HepG2 (cell line): Measurements from ENCODE around the gene LRRC72. TPM values are rescaled to one million over a fixed set of nuclear protein-coding genes. Genes with fewer than 3 reads are reported as not detected.

Experiments used
- ATAC-seq: fragments of 200-7000 bp; cut with Tn5 transposase; 3 replicates; pipeline ENCODE4 v1.9.1; 2020; ENCODE audit warnings: mild to moderate bottlenecking, moderate library complexity
- BruUV-seq: library from RNA; stranded (reverse); fragments of 400-500 nt; replicated peaks from 2 replicates; lab custom pipeline; 2021; lab: Mats Ljungman, UMichigan
- CTCF ChIA-PET: fragments of 300-600 bp; formaldehyde crosslinking; extraction: SDS; loops from one replicate; lab custom pipeline; 2021; ENCODE audit warnings: low total read pairs, inconsistent platforms, low intra/inter-chr PET ratio; lab: Yijun Ruan, JAX
- POLR2A ChIA-PET: fragments of 350-600 bp; sonication (Branson Sonifier 250); formaldehyde crosslinking; loops from one replicate; lab custom pipeline; 2020; ENCODE audit warnings: antibody characterized with exemption, inconsistent platforms; lab: Yijun Ruan, JAX
- DNase-seq: peaks from one replicate; pipeline ENCODE4 v3.0.0-alpha.2; 2015; ENCODE audit warnings: low spot score
- FAIRE-seq: peaks from 3 replicates; lab custom pipeline; 2011; peaks lifted over from hg19 to GRCh38; lab: Jason Lieb, UNC
- H2AFZ ChIP-seq: one replicate; pipeline ENCODE4 v1.6.1; 2011; ENCODE audit warnings: low read length, inconsistent platforms
- H3K27ac ChIP-seq: fragments of 300-600 bp; 3 replicates; pipeline ENCODE4 v1.8.0; 2011; ENCODE audit warnings: mixed run types, mild to moderate bottlenecking, mixed read lengths, low read length, inconsistent platforms; ENCODE audit not compliant: insufficient read depth; ENCODE audit errors: extremely low read length
- H3K27me3 ChIP-seq, 2 experiments: fragments of 200-600 bp in 1 of 2; 2 replicates in 1 of 2; 3 replicates in 1 of 2; pipeline versions ENCODE4 v1.6.0 to v1.8.0; 2011; ENCODE audit warnings: low read length in 2 of 2, mild to moderate bottlenecking in 2 of 2, moderate library complexity in 2 of 2, inconsistent platforms in 1 of 2; ENCODE audit not compliant: insufficient read depth in 2 of 2, control insufficient read depth in 1 of 2
- H3K36me3 ChIP-seq, 2 experiments: fragments of 200-600 bp in 1 of 2; replicated peaks in 1 of 2; 2 replicates in 1 of 2; 3 replicates in 1 of 2; pipeline versions ENCODE4 v1.5.1 to v1.8.0; 2011; ENCODE audit warnings: low read length in 2 of 2, inconsistent platforms in 1 of 2; ENCODE audit not compliant: insufficient read depth in 2 of 2, control insufficient read depth in 1 of 2
- H3K4me1 ChIP-seq: 2 replicates; pipeline ENCODE4 v1.5.1; 2012; ENCODE audit warnings: low read length, inconsistent platforms; ENCODE audit not compliant: insufficient read depth
- H3K4me2 ChIP-seq: 2 replicates; pipeline ENCODE4 v1.6.0; 2011; ENCODE audit warnings: low read depth, low read length, inconsistent platforms
- H3K4me3 ChIP-seq, 3 experiments: fragments of 200-600 bp in 1 of 3; sonication (generic), shearing (Covaris generic) in 1 of 3; replicated peaks in 1 of 3; 2 replicates each; pipeline ENCODE4 v1.5.1; 2011 to 2016; ENCODE audit warnings: low read length in 3 of 3, inconsistent platforms in 2 of 3, low read depth in 2 of 3, mild to moderate bottlenecking in 2 of 3, control low read depth in 1 of 3, mixed read lengths in 1 of 3; ENCODE audit not compliant: insufficient read depth in 1 of 3
- H3K79me2 ChIP-seq: one replicate; pipeline ENCODE4 v1.6.1; 2011; ENCODE audit warnings: low read length, inconsistent platforms; ENCODE audit not compliant: insufficient read depth
- H3K9ac ChIP-seq: 2 replicates; pipeline ENCODE4 v1.6.0; 2011; ENCODE audit warnings: mild to moderate bottlenecking, low read depth, low read length, inconsistent platforms; ENCODE audit not compliant: insufficient read depth
- H3K9me3 ChIP-seq: 2 replicates; pipeline ENCODE4 v1.5.1; 2012; ENCODE audit warnings: mild to moderate bottlenecking, low read length
- H4K20me1 ChIP-seq: 2 replicates; pipeline ENCODE4 v1.6.0; 2011; ENCODE audit warnings: inconsistent platforms, mild to moderate bottlenecking, low read length, moderate library complexity; ENCODE audit not compliant: insufficient read depth
- ATRX ChIP-seq: sonication (generic); formaldehyde crosslinking; IDR thresholded peaks from 2 replicates; pipeline ENCODE4 v1.4.0; 2020; ENCODE audit warnings: missing genetic modification reagents, borderline replicate concordance
- CENPX ChIP-seq: sonication (generic); formaldehyde crosslinking; IDR thresholded peaks from 2 replicates; pipeline ENCODE4 v1.9.0; 2021; ENCODE audit warnings: mild to moderate bottlenecking, missing genetic modification reagents, moderate library complexity
- ELF3 ChIP-seq: IDR thresholded peaks from 2 replicates; pipeline ENCODE4 v1.6.1; 2016; ENCODE audit warnings: missing genetic modification reagents, missing compliant biosample characterization
- FOXP1 ChIP-seq, 2 experiments: fragments of 450-650 bp in 1 of 2; IDR thresholded peaks; 2 replicates each; pipeline ENCODE4 v1.6.1; 2017 to 2018; ENCODE audit warnings: antibody characterized with exemption in 1 of 2
- HCFC1 ChIP-seq: fragments of 150-350 bp; IDR thresholded peaks from 2 replicates; pipeline ENCODE4 v1.6.1; 2014; ENCODE audit warnings: low read depth, low read length
- KLF11 ChIP-seq: IDR thresholded peaks from 2 replicates; pipeline ENCODE4 v1.6.1; 2016; ENCODE audit warnings: missing compliant biosample characterization
- MTF2 ChIP-seq: sonication (generic); formaldehyde crosslinking; IDR thresholded peaks from 2 replicates; pipeline ENCODE4 v1.5.0; 2020; ENCODE audit warnings: missing genetic modification reagents, borderline replicate concordance
- NFE2L1 ChIP-seq: sonication (generic); formaldehyde crosslinking; IDR thresholded peaks from 2 replicates; pipeline ENCODE4 v1.4.0; 2020; ENCODE audit warnings: missing genetic modification reagents, mild to moderate bottlenecking, borderline replicate concordance
- PAWR ChIP-seq: sonication (generic); formaldehyde crosslinking; IDR thresholded peaks from 2 replicates; pipeline ENCODE4 v1.4.0; 2020; ENCODE audit warnings: missing genetic modification reagents, mild to moderate bottlenecking, borderline replicate concordance
- SOX13 ChIP-seq, 3 experiments: fragments of 450-650 bp in 1 of 3; sonication (generic) in 1 of 3; formaldehyde crosslinking in 1 of 3; IDR thresholded peaks in 2 of 3; conservative IDR thresholded peaks in 1 of 3; 2 replicates each; pipeline versions ENCODE4 v1.5.0 to v1.6.1; 2016 to 2020; ENCODE audit warnings: antibody characterized with exemption in 1 of 3, mild to moderate bottlenecking in 1 of 3, missing compliant biosample characterization in 1 of 3, missing genetic modification reagents in 1 of 3, moderate library complexity in 1 of 3
- SOX5 ChIP-seq: IDR thresholded peaks from 2 replicates; pipeline ENCODE4 v1.6.1; 2016; ENCODE audit warnings: borderline replicate concordance
- ZNF761 ChIP-seq: sonication (generic); formaldehyde crosslinking; conservative IDR thresholded peaks from 2 replicates; pipeline ENCODE4 v1.4.0; 2020; ENCODE audit warnings: mild to moderate bottlenecking, missing genetic modification reagents
- ZNF772 ChIP-seq: sonication (generic); formaldehyde crosslinking; IDR thresholded peaks from 2 replicates; pipeline ENCODE4 v1.5.0; 2020; ENCODE audit warnings: mild to moderate bottlenecking, missing genetic modification reagents
- WGBS: methylation state at CpG from one replicate; pipeline ENCODE4 v1.1.6; 2017; ENCODE audit warnings: low lambda C conversion rate; 5-methylcytosine and 5-hydroxymethylcytosine counted together
- in situ Hi-C: cut with HindIII; loops from 2 replicates; pipeline ENCODE4 v1.10.0; 2017; ENCODE audit warnings: low pct_unique_long_range_greater_than_20kb; ENCODE audit not compliant: extremely low pct_ligation_motif_present
- intact Hi-C: fragments of 100-400 bp; cut with micrococcal nuclease; formaldehyde crosslinking; loops from one replicate; pipeline ENCODE4 v1.10.0; 2022; ENCODE audit not compliant: unreplicated experiment
- polyA plus RNA-seq, 8 experiments: library from polyadenylated mRNA; depleted of rRNA in 3 of 8; stranded (reverse) in 7 of 8; unstranded in 1 of 8; fragments of >200 nt; fragmentation: Illumina TruSeq in 4 of 8; extraction: Trizol in 4 of 8; gene quantifications; 2 replicates each; pipeline versions ENCODE4 v1.2.1 to v1.2.3, GENCODE V29; 2011 to 2016; ENCODE audit warnings: low read depth in 4 of 8, missing spikeins in 1 of 8, mixed read lengths in 1 of 8; ENCODE audit not compliant: insufficient read depth in 1 of 8
- total RNA-seq, 5 experiments: library from RNA; depleted of rRNA; stranded (reverse); fragments of >200 nt; fragmentation: Illumina TruSeq; extraction: Trizol; gene quantifications; 2 replicates each; pipeline ENCODE4 v1.2.3, GENCODE V29; 2016; ENCODE audit warnings: low read depth in 1 of 5
- TF ChIP-seq, protein P1 (sequence below): sonication (generic); formaldehyde crosslinking; IDR thresholded peaks from 2 replicates; pipeline ENCODE4 v1.8.0; 2022; ENCODE audit warnings: missing genetic modification reagents, mild to moderate bottlenecking, inconsistent platforms, borderline replicate concordance
- TF ChIP-seq, protein P2 (sequence below): IDR thresholded peaks from 2 replicates; pipeline ENCODE4 v1.6.1; 2018; ENCODE audit warnings: missing genetic modification reagents
- TF ChIP-seq, protein P3 (sequence below): sonication (generic); formaldehyde crosslinking; conservative IDR thresholded peaks from 2 replicates; pipeline ENCODE4 v1.8.0; 2022; ENCODE audit warnings: missing genetic modification reagents
- TF ChIP-seq, protein P4 (sequence below): sonication (generic); formaldehyde crosslinking; IDR thresholded peaks from 2 replicates; pipeline ENCODE4 v1.4.0; 2020; ENCODE audit warnings: missing genetic modification reagents
- TF ChIP-seq, protein P5 (sequence below): fragments of 450-650 bp; IDR thresholded peaks from 2 replicates; pipeline ENCODE4 v1.6.1; 2017

LRRC72 gene
- total and polyA plus RNA-seq, 2 of the 13 experiments (the other 11 are each of a cell fraction or from before 2014, with no cell fraction given): not detected

DNA sequence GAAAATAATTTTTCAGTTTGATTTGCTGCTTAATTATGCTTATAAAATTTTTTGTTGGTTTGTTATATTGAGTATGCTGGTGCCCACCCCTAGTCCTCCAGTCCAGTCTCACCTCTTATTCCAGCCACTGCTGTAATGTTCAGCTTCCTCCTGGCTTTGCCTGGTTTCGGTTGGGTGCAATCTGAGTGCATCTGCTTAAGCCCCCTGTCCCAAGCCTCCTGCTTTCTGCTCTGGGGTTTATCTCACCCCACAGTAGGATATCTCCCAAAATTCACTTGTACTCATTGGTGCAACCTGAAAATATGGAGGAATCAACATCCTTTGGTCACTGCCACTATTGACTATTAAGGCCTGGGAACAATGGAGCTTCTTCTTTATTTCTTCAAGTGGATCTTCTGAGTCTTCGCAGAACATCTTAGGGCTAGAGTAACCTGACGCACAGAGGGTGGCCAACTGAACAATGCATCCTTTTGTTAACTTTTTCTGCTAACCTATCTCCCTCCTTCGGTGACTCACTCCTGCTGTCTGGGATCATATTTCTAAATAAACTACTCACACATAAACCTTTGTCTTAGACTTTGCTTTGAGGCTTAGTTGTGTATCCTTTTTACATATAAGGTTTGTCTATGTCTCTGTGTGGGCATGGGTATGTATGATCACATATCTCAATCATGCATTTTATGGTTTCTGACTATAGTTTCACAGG lies 42.0 kb upstream of the LRRC72 start:
- Histone ChIP-seq H3K79me2 (no peaks in the 10 kb centered on the region), H3K4me1 (peaks cover 16% of the 10 kb centered on the region), H3K4me2 (peak overlapping the region; percentile 19), H3K9me3 (no peaks in the 10 kb centered on the region), H3K27me3 (no peaks in the 10 kb centered on the region), H2AFZ (no peak overlapping the region), H4K20me1 (no peaks in the 10 kb centered on the region), H3K36me3 (no peaks in the 10 kb centered on the region), H3K27ac (no peak overlapping the region), H3K4me3 (no peak overlapping the region), H3K9ac (no peak overlapping the region)
- FAIRE-seq: no peak
- ATAC-seq: peak; percentile 74
- in situ Hi-C loops (no loop called here), intact Hi-C loops (no loop called here)
- ChIA-PET POLR2A (no interaction called here), CTCF (no interaction called here)
- peak; percentile 76 for DNase-seq
- WGBS: 13% methylated on average over 4 of the region's 4 CpGs
- BruUV-seq: no TSS peak
- TF ChIP-seq SOX13 (IDR thresholded peaks at IDR 0.05) (no peak), SOX13 (CRISPR knock-in tag; conservative IDR thresholded peaks at IDR 0.05 in 1 of 2, IDR thresholded peaks at IDR 0.05 in 1 of 2) (peak in 1 of 2 experiments; percentile 83; a peak in 2 of 4 replicates), PAWR (CRISPR knock-in tag) (no peak), HCFC1 (no peak), ZNF772 (CRISPR knock-in tag) (no peak), ATRX (CRISPR knock-in tag) (no peak), FOXP1 (IDR thresholded peaks at IDR 0.05) (no peak), FOXP1 (CRISPR knock-in tag; IDR thresholded peaks at IDR 0.05) (peak; percentile 19; the same call in 1 of the 2 replicates), ELF3 (CRISPR knock-in tag) (no peak), MTF2 (CRISPR knock-in tag) (no peak), CENPX (CRISPR knock-in tag) (no peak), NFE2L1 (CRISPR knock-in tag) (no peak), SOX5 (CRISPR knock-in tag) (peak; percentile 86), KLF11 (CRISPR knock-in tag) (no peak), ZNF761 (CRISPR knock-in tag) (no peak)
- TF ChIP-seq, protein P1, sequence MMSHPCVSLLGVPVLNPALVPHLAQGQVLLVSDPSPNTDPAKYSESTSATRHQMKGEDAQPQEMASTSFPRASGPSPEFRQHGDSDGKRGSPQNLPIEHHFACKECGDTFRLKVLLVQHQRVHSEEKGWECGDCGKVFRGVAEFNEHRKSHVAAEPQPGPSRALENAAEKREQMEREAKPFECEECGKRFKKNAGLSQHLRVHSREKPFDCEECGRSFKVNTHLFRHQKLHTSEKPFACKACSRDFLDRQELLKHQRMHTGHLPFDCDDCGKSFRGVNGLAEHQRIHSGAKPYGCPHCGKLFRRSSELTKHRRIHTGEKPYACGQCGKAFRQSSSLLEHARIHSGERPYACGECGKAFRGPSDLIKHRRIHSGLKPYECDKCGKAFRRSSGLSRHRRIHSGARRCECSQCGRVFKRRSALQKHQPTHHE (CRISPR knock-in tag): no peak
- TF ChIP-seq, protein P2, sequence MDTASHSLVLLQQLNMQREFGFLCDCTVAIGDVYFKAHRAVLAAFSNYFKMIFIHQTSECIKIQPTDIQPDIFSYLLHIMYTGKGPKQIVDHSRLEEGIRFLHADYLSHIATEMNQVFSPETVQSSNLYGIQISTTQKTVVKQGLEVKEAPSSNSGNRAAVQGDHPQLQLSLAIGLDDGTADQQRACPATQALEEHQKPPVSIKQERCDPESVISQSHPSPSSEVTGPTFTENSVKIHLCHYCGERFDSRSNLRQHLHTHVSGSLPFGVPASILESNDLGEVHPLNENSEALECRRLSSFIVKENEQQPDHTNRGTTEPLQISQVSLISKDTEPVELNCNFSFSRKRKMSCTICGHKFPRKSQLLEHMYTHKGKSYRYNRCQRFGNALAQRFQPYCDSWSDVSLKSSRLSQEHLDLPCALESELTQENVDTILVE (CRISPR knock-in tag): no peak
- TF ChIP-seq, protein P3, sequence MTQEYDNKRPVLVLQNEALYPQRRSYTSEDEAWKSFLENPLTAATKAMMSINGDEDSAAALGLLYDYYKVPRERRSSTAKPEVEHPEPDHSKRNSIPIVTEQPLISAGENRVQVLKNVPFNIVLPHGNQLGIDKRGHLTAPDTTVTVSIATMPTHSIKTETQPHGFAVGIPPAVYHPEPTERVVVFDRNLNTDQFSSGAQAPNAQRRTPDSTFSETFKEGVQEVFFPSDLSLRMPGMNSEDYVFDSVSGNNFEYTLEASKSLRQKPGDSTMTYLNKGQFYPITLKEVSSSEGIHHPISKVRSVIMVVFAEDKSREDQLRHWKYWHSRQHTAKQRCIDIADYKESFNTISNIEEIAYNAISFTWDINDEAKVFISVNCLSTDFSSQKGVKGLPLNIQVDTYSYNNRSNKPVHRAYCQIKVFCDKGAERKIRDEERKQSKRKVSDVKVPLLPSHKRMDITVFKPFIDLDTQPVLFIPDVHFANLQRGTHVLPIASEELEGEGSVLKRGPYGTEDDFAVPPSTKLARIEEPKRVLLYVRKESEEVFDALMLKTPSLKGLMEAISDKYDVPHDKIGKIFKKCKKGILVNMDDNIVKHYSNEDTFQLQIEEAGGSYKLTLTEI (CRISPR knock-in tag): no peak
- TF ChIP-seq, protein P4, sequence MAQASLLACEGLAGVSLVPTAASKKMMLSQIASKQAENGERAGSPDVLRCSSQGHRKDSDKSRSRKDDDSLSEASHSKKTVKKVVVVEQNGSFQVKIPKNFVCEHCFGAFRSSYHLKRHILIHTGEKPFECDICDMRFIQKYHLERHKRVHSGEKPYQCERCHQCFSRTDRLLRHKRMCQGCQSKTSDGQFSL (CRISPR knock-in tag): no peak
- TF ChIP-seq, protein P5, sequence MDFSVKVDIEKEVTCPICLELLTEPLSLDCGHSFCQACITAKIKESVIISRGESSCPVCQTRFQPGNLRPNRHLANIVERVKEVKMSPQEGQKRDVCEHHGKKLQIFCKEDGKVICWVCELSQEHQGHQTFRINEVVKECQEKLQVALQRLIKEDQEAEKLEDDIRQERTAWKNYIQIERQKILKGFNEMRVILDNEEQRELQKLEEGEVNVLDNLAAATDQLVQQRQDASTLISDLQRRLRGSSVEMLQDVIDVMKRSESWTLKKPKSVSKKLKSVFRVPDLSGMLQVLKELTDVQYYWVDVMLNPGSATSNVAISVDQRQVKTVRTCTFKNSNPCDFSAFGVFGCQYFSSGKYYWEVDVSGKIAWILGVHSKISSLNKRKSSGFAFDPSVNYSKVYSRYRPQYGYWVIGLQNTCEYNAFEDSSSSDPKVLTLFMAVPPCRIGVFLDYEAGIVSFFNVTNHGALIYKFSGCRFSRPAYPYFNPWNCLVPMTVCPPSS: no peak
